HTR-8/SVneo (cell line): ENCODE data around the gene INKA1.

Experiments
- DNase-seq: peaks from one replicate; pipeline ENCODE4 v3.0.0; 2011; ENCODE audit warnings: low spot score, mixed read lengths; ENCODE audit not compliant: insufficient read length
- FAIRE-seq: peaks from 2 replicates; lab custom pipeline; 2011; peaks lifted over from hg19 to GRCh38; lab: Jason Lieb, UNC

INKA1 gene

DNA sequence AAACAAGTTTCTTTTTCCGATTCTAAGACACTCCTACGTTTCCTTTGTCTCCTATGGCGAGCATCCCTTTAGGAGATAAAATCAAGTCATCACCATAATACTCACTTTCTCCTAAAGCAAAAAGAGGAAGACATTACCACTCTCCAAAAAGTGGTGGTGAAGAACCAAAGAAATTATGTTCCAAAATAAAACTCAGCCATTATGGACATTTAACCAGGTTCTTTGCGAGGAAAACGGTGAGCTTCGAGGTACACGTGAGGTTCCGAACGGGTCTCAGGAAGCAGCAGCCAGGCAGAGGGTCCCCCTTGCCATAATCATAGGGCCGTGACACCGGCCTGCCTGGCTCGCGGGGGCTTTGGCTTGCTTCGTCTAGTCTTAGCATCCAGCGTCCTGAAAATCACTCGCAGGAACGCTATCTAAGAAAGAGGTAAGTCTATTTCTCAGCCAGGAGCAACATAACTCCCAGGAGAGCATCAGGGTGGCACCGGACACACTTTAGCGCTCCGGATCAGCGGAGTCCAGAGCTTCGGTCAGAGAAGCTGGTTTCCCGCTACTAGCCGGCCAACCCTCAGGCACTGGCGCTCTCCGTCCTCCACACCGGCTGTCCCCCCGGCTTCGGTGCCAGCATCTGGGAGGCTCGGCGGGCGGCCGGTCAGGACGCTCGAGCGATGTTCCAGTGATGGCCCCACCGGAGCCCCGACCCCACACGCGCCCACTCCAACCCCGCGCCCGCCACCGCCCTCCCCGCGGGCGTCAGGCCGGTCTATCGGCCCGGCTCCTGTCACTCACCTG, 17.3 kb upstream of the INKA1 start:
- DNase-seq: no peak

DNA sequence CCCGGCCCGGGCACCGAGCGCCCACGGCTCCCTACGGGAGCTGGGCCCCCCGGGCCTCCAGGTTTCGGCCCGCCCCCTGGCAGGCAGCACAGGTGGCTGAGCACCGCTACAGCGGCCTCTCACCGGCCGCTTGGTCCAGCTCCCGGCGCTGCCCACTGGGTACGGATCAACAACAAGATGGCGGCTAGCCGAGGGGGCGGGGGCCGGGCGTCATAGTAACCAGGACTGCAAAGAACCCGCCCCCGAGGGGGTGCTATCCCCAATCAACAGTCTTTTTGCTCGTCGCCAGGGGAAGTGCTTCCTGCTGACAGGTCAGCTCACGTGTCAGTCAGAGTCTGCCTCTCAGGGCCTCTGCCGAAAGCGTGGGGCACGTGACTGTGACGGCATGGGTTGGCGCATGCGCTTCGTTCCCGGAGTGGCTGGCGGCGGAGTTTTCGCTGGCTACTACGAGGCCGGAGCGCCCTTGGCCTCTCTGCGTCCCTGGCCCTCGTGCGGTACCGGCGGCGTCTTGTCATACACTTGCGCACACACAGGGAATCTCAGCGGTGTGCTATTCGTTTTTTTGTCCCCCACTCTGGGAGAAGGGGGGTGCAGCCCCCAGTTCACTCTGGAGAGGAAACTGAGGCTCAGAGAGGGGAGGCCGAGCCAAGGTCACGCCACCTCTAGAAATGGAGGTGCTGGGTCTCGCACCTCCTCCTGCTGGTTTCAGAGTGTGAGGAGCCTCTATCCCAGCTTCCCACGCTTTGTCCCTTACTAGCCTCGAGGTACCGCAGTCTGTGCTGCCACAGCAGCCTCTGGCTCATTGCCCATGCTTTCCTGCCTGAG, 16.5 kb upstream of the INKA1 start, which contains the start of gene IP6K1:
Gene IP6K1, minus strand, starts transcription at position 186 of the 825 bp plus-strand sequence. CDS start 38,502 bp downstream, outside the sequence.
- peak; percentile 100 for FAIRE-seq
- DNase-seq: peak; percentile 100

More for the DNA sequence above, 17.3 kb upstream of the INKA1 start:
- FAIRE-seq: no peak

- FAIRE-seq: peak; percentile 23
- DNase-seq: no peak
Observed at GRCh38 chr3:49787182-49787464, 15.9 kb upstream of the INKA1 start.

DNA sequence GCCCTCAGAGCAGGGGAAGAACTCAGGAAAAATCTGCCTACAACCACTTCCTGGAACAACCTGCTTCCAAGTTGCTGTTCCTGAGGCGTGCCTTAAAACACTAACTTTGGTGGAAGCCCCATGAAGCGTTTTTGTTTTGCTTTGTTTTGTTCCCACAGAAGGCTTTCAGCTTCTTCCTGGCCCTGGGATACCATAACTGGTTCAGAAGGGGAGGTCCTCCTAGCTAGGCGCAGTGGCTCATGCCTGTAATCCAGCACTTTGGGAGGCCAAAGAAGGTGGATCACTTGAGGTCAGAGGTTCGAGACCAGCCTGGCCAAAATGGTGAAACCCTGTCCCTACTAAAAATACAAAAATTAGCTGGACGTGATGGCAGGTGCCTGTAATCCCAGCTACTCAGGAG, 15.5 kb upstream of the INKA1 start:
- DNase-seq (no peak), FAIRE-seq (no peak)

DNA sequence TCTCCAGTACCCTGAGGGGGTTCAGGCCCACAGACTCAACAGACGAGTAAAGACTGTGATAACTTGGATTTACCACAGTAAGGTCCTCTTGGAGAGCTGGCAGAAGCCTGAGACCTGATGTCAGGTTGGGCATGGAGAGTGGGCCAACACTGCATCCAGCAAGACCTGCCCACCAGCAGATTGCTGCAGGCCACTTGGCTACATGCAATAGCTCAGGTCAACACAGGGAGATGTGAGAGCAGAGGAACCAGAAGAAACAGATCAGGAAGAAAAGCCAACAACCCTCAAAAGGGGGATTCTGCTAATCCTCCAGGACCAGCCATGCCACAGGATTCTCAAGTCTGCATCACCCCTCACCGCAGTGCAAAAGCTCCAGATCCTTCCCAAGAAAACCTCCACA, 15.0 kb upstream of the INKA1 start:
- no peak for FAIRE-seq
- DNase-seq: no peak

DNA sequence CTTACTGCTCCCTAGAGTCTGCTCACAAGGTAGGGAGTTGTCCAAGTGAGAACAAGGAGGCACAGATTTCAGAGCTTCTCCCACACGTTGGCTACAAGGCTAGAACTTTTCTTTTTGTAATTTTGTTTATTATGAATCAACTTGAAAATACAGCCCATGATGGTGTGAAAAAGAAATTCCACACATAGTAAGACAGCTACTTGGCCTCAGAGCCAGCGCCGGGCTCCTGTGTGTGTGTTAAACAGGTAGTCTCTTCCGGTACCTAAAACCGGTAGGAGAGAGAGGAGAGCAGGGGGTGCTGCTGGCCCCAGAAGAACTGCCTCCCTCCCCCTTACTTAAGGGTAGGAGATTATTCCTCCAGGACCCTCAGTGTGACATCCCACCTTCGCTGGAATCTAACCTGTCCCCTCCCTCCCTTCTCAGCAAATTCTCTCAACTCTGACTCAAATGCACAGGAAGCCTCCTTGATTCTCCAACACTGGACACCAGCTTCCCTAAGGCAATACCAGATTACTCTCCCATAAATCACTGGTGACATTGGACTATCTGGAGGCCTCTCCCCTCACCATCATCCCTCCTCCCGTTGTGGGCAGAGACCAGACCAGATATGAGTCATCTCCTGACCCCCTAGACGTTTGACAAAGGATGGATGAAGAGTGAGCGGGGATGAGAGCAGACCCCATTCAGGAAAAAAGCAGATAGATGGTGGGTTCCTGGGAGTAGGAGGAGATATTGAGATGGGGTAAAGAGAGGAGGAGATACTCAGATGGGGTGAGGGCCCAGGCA, 12.2 kb upstream of the INKA1 start:
- peak; percentile 91 for FAIRE-seq
- DNase-seq: peak; percentile 91

DNA sequence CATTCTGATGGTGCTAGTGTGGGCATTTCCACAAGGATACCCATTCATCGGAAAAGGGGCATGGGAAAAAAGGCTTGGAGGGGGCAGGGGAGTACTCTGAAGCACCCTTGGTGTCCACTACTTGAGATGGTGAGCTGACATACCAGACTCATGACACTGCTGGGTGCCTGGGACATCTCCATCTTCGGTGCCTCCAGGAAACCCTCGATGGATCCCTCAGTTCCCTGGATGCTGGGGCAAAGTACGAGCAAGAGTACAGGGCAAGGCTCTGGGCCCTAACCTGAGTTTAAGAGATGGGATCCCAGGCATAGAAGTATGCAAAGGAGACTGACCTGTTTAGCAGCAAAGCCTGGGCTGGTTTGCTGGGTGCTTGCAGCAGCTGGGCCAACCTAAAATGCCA, 11.5 kb upstream of the INKA1 start:
- no peak for DNase-seq
- FAIRE-seq: peak; percentile 4

- DNase-seq (no peak), FAIRE-seq (peak; percentile 31)
Observed at GRCh38 chr3:49792371-49793150, 10.5 kb upstream of the INKA1 start.

- DNase-seq: no peak
- no peak for FAIRE-seq
Observed at GRCh38 chr3:49793486-49794085, 9.5 kb upstream of the INKA1 start.

GRCh38 chr3:49794431-49794830, 8.6 kb upstream of the INKA1 start:
- no peak for DNase-seq
- FAIRE-seq: no peak

- DNase-seq: no peak
- no peak for FAIRE-seq
Observed at GRCh38 chr3:49794926-49795905, 7.8 kb upstream of the INKA1 start.

GRCh38 chr3:49799105-49799504, 4.0 kb upstream of the INKA1 start:
- FAIRE-seq (peak; percentile 26), DNase-seq (no peak)

- DNase-seq (peak; percentile 76), FAIRE-seq (peak; percentile 54)
Observed at GRCh38 chr3:49799761-49800160, 3.3 kb upstream of the INKA1 start, which contains the start of gene CDHR4. CDHR4 (minus strand) TSS chr3:49799873; CDS start chr3:49799812, 61 bp downstream.

DNA sequence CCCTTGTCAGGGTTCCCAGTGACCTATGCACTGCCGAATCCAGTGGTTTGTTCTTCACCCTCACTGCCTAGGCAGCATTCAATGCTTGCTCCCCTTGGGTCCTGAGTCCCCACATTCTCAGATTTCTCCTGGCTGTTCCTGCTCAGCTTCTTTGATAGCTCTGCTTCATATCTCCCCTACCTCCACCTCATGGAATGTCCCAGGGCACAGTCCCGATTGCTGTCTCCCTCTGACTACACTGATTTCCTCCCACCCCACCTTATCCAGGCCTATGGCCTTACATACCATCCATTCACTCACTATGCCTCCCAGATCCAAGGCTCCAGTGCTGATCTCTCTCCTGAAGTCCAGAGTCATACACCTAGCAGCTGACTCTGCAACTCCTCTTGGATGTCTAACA, 1.9 kb upstream of the INKA1 start:
- no peak for FAIRE-seq
- DNase-seq: no peak

DNA sequence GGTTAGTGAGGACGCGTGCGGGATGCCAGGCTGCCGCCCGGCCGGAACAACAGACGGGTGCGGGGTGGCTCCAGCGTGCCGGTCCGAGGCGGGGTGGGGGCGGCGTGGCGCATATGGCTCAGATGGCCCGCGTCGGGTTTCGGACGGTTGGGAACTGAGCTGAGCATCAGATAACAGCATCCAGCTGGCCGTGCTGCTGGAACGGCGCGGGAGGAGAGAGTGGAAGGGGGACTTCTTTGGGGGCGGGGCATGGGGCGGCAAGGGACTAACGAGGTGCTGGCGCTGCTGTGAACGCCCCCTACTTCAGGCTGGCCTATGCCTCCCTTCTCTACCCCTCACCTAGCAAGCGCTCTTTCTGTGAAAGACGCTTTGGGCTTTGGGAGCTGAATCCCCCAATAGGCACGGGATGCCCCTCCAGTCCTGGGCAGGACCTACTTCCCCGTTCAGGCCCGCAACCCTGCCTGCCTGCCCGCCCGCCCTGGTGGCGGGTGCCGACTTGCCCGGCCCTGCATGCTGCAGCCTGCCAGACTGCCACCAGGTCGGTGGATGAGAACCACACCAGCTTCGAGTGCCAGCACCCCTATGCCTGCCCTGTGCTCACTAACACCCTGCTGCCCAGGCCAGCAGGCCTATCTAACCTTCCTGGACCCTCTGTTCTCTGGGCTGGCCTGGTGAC, 542 bp downstream of the INKA1 start:
- DNase-seq: no peak

DNA sequence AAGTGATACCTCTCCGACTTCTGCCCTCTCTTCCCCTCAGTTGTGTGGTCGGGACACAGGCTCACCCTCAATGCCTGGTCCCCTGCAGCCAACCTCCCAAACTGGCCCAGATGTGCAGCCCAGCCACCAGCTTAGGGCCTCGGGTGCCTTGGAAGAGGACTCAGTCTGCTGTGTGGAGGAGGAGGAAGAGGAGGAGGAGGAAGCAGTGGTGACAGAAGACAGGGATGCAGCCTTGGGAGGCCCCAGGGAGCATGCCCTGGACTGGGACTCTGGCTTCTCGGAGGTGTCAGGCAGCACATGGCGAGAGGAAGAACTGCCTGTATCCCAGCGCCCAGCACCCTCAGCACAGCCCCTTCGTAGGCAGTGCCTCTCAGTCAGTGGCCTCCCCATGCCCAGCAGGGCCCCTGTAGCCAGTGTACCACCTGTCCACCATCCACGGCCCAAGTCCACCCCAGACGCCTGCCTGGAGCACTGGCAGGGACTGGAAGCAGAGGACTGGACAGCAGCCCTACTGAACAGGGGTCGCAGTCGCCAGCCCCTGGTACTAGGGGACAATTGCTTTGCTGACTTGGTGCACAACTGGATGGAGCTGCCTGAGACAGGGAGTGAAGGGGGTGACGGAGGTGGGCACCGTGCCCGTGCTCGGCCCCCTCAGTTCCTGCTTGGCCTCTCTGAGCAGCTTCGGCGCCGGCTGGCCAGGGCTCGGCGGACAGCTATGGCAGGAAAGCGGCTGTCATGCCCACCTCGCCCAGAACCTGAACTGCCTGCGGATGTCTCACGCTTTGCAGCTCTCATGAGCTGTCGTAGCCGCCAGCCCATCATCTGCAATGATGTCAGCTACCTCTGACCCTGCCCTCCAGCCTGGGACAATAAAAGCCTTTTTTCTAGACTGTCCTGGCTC, 1.3 kb downstream of the INKA1 start:
- FAIRE-seq (no peak), DNase-seq (no peak)

More for the DNA sequence above, 542 bp downstream of the INKA1 start:
- no peak for FAIRE-seq

DNA sequence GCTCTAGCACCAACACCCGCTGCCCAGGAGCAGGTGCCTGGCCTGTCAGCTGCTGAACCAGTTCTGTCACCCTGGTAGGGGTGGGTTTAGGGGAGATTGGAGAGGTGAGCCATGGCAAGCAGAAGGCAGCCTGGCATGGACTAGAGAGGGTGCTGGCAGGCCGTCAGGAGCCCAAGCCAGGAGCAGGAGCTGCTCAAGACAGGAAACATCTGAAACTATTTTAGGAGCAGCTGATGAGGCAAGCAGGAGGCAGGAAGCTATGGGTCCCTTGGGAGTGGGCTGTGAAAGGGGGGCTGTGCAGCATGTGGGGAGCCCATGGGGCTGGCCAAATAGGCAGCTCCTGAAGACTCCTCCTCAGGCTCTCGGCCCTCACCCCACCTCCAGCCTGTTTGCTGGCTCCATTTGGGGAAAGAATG, 2.3 kb downstream of the INKA1 start:
- DNase-seq (no peak), FAIRE-seq (no peak)
